HepG2 (cell line): ENCODE data around the gene SIRT7. TPM values are rescaled to one million over a fixed set of nuclear protein-coding genes. Genes with fewer than 3 reads are reported as not detected.

ENCODE experiments used
- ATF3 ChIP-seq: sonication (generic); formaldehyde crosslinking; IDR thresholded peaks from 2 replicates; pipeline ENCODE4 v1.4.0; 2020; ENCODE audit warnings: missing genetic modification reagents
- ATF7-NPFF ChIP-seq: sonication (generic); formaldehyde crosslinking; IDR thresholded peaks from 2 replicates; pipeline ENCODE4 v1.8.1; 2023; ENCODE audit warnings: mild to moderate bottlenecking, low read depth, missing genetic modification reagents, moderate library complexity
- FOXJ3 ChIP-seq: sonication (generic); formaldehyde crosslinking; IDR thresholded peaks from 2 replicates; pipeline ENCODE4 v1.4.0; 2020; ENCODE audit warnings: missing genetic modification reagents, mild to moderate bottlenecking, borderline replicate concordance
- HNF4G ChIP-seq, 2 experiments: sonication (generic) in 1 of 2; formaldehyde crosslinking in 1 of 2; IDR thresholded peaks; 2 replicates each; pipeline versions ENCODE4 v1.4.0 to v1.6.1; 2011 to 2020; ENCODE audit warnings: borderline replicate concordance in 2 of 2, low read depth in 2 of 2, mild to moderate bottlenecking in 2 of 2, low read length in 1 of 2, missing genetic modification reagents in 1 of 2, moderate library complexity in 1 of 2
- HOXA7 ChIP-seq: sonication (generic); formaldehyde crosslinking; IDR thresholded peaks from 2 replicates; pipeline ENCODE4 v1.8.1; 2022; ENCODE audit warnings: mild to moderate bottlenecking, missing genetic modification reagents, moderate library complexity
- KAT7 ChIP-seq: IDR thresholded peaks from 2 replicates; pipeline ENCODE4 v1.6.1; 2018; ENCODE audit warnings: borderline replicate concordance, missing compliant biosample characterization
- MED13 ChIP-seq: sonication (generic); formaldehyde crosslinking; IDR thresholded peaks from 2 replicates; pipeline ENCODE4 v1.5.0; 2020; ENCODE audit warnings: missing genetic modification reagents
- MTA3 ChIP-seq: sonication (generic); formaldehyde crosslinking; IDR thresholded peaks from 2 replicates; pipeline ENCODE4 v1.4.0; 2020; ENCODE audit warnings: missing genetic modification reagents
- MTF2 ChIP-seq: sonication (generic); formaldehyde crosslinking; IDR thresholded peaks from 2 replicates; pipeline ENCODE4 v1.5.0; 2020; ENCODE audit warnings: missing genetic modification reagents, borderline replicate concordance
- NFE2L1 ChIP-seq: sonication (generic); formaldehyde crosslinking; IDR thresholded peaks from 2 replicates; pipeline ENCODE4 v1.4.0; 2020; ENCODE audit warnings: missing genetic modification reagents, mild to moderate bottlenecking, borderline replicate concordance
- NFRKB ChIP-seq: fragments of 450-650 bp; IDR thresholded peaks from 2 replicates; pipeline ENCODE4 v1.6.1; 2017
- PLRG1 ChIP-seq: fragments of 450-650 bp; conservative IDR thresholded peaks from 2 replicates; pipeline ENCODE4 v1.6.1; 2016
- POGK ChIP-seq: sonication (generic); formaldehyde crosslinking; conservative IDR thresholded peaks from 2 replicates; pipeline ENCODE4 v1.8.0; 2022; ENCODE audit warnings: mild to moderate bottlenecking, moderate library complexity, missing genetic modification reagents
- TARDBP ChIP-seq: sonication (generic); formaldehyde crosslinking; IDR thresholded peaks from 2 replicates; pipeline ENCODE4 v1.8.0; 2022; ENCODE audit warnings: mild to moderate bottlenecking, missing genetic modification reagents
- TMF1 ChIP-seq: sonication (generic); formaldehyde crosslinking; IDR thresholded peaks from 2 replicates; pipeline ENCODE4 v1.8.1; 2022; ENCODE audit warnings: low read depth, missing genetic modification reagents
- ZBED4 ChIP-seq: sonication (generic); formaldehyde crosslinking; IDR thresholded peaks from 2 replicates; pipeline ENCODE4 v1.4.0; 2020; ENCODE audit warnings: missing genetic modification reagents, borderline replicate concordance
- ZNF362 ChIP-seq: sonication (generic); formaldehyde crosslinking; IDR thresholded peaks from 2 replicates; pipeline ENCODE4 v1.4.0; 2020; ENCODE audit warnings: missing genetic modification reagents, mild to moderate bottlenecking, borderline replicate concordance
- ZNF572 ChIP-seq: sonication (generic); formaldehyde crosslinking; IDR thresholded peaks from 2 replicates; pipeline ENCODE4 v1.5.1; 2020; ENCODE audit warnings: mild to moderate bottlenecking, missing genetic modification reagents
- ZNF772 ChIP-seq: sonication (generic); formaldehyde crosslinking; IDR thresholded peaks from 2 replicates; pipeline ENCODE4 v1.5.0; 2020; ENCODE audit warnings: mild to moderate bottlenecking, missing genetic modification reagents
- ZZZ3 ChIP-seq: sonication (generic); formaldehyde crosslinking; IDR thresholded peaks from 2 replicates; pipeline ENCODE4 v1.4.0; 2020; ENCODE audit warnings: missing genetic modification reagents, mild to moderate bottlenecking, borderline replicate concordance
- polyA plus RNA-seq, 8 experiments: library from polyadenylated mRNA; depleted of rRNA in 3 of 8; stranded (reverse) in 7 of 8; unstranded in 1 of 8; fragments of >200 nt; fragmentation: Illumina TruSeq in 4 of 8; extraction: Trizol in 4 of 8; gene quantifications; 2 replicates each; pipeline versions ENCODE4 v1.2.1 to v1.2.3, GENCODE V29; 2011 to 2016; ENCODE audit warnings: low read depth in 4 of 8, missing spikeins in 1 of 8, mixed read lengths in 1 of 8; ENCODE audit not compliant: insufficient read depth in 1 of 8
- total RNA-seq, 5 experiments: library from RNA; depleted of rRNA; stranded (reverse); fragments of >200 nt; fragmentation: Illumina TruSeq; extraction: Trizol; gene quantifications; 2 replicates each; pipeline ENCODE4 v1.2.3, GENCODE V29; 2016; ENCODE audit warnings: low read depth in 1 of 5

The SIRT7 gene
- total and polyA plus RNA-seq, 2 of the 13 experiments (the other 11 are each of a cell fraction or from before 2014, with no cell fraction given), result 8.3 to 24.8 TPM

GRCh38 chr17:81916234-81917001, 1.6 kb downstream of the SIRT7 start (continued):
- no peak for TF ChIP-seq ZNF572 (CRISPR knock-in tag)
- no peak for TF ChIP-seq ZBED4 (CRISPR knock-in tag)
- TF ChIP-seq NFRKB, result no peak
- no peak for TF ChIP-seq POGK
- TF ChIP-seq MTF2 (CRISPR knock-in tag), result no peak
- no peak for TF ChIP-seq FOXJ3
- TF ChIP-seq PLRG1, result no peak
- no peak for TF ChIP-seq NFE2L1
- TF ChIP-seq ZZZ3 (CRISPR knock-in tag), result no peak
- no peak for TF ChIP-seq MTA3 (CRISPR knock-in tag)
- no peak for TF ChIP-seq HNF4G (IDR thresholded peaks at IDR 0.05; ENCODE audit: borderline replicate concordance, low read depth, low read length)
- TF ChIP-seq HNF4G (CRISPR knock-in tag; IDR thresholded peaks at IDR 0.05; ENCODE audit: borderline replicate concordance, low read depth), result no peak
- no peak for TF ChIP-seq ATF7-NPFF
- no peak for TF ChIP-seq ATF3 (CRISPR knock-in tag)
- TF ChIP-seq MED13 (CRISPR knock-in tag), result no peak
- peak; percentile 85; the same call in 1 of the 2 replicates for TF ChIP-seq KAT7 (CRISPR knock-in tag)
- TF ChIP-seq ZNF362 (CRISPR knock-in tag), result peak; percentile 81
- TF ChIP-seq HOXA7 (CRISPR knock-in tag), result no peak
- TF ChIP-seq ZNF772 (CRISPR knock-in tag), result 0 out of 2 replicates have a peak, but pooled peaks have one; percentile 6
- TF ChIP-seq TARDBP (CRISPR knock-in tag), result no peak
- no peak for TF ChIP-seq TMF1 (CRISPR knock-in tag)
